DOHH2 (cell line): ENCODE data around the gene NEURL3.

Experiments used
- H3F3A ChIP-seq: fragments of 200-600 bp; sonication (generic), shearing (Covaris generic); 2 replicates; pipeline ENCODE4 v1.6.0; 2016; ENCODE audit warnings: antibody characterized with exemption, mild to moderate bottlenecking; ENCODE audit not compliant: control insufficient read depth, insufficient read depth
- H3K27ac ChIP-seq: fragments of 200-600 bp; sonication (generic); 2 replicates; pipeline ENCODE4 v1.5.1; 2014; ENCODE audit warnings: low read depth, mild to moderate bottlenecking, low read length, moderate library complexity
- H3K27me3 ChIP-seq: fragments of 200-600 bp; sonication (generic); 2 replicates; pipeline ENCODE4 v1.6.1; 2014; ENCODE audit warnings: mild to moderate bottlenecking, low read length, mixed read lengths; ENCODE audit not compliant: control insufficient read depth
- H3K36me3 ChIP-seq: fragments of 200-600 bp; sonication (generic); 2 replicates; pipeline ENCODE4 v1.6.1; 2014; ENCODE audit warnings: mild to moderate bottlenecking, low read length, moderate library complexity, mixed read lengths; ENCODE audit not compliant: control insufficient read depth
- H3K4me1 ChIP-seq: fragments of 200-600 bp; sonication (generic); 2 replicates; pipeline ENCODE4 v1.6.1; 2014; ENCODE audit warnings: mild to moderate bottlenecking, low read length, mixed read lengths; ENCODE audit not compliant: control insufficient read depth
- H3K4me2 ChIP-seq: fragments of 200-600 bp; sonication (generic); 2 replicates; pipeline ENCODE4 v1.6.0; 2014; ENCODE audit warnings: mild to moderate bottlenecking, low read length, moderate library complexity
- H3K4me3 ChIP-seq: fragments of 200-600 bp; sonication (generic); 2 replicates; pipeline ENCODE4 v1.5.1; 2014; ENCODE audit warnings: mild to moderate bottlenecking, low read length, mixed read lengths
- H3K79me2 ChIP-seq: fragments of 200-600 bp; sonication (generic); 2 replicates; pipeline ENCODE4 v1.6.1; 2014; ENCODE audit warnings: mild to moderate bottlenecking, low read length, mixed read lengths; ENCODE audit not compliant: control insufficient read depth
- H3K9me2 ChIP-seq: fragments of 200-600 bp; sonication (generic); replicated peaks from 2 replicates; pipeline ENCODE4 v1.6.1; 2014; ENCODE audit warnings: mild to moderate bottlenecking, low read length, mixed read lengths; ENCODE audit not compliant: control insufficient read depth
- H3K9me3 ChIP-seq: fragments of 200-600 bp; sonication (generic); 2 replicates; pipeline ENCODE4 v1.6.1; 2014; ENCODE audit warnings: antibody characterized with exemption, low read length, mixed read lengths; ENCODE audit not compliant: control insufficient read depth, insufficient read depth
- H4K20me1 ChIP-seq: fragments of 200-600 bp; sonication (generic); 2 replicates; pipeline ENCODE4 v1.6.0; 2014; ENCODE audit warnings: low read depth, mild to moderate bottlenecking, antibody characterized with exemption, low read length, moderate library complexity; ENCODE audit not compliant: control insufficient read depth, insufficient read depth
- EZH2phosphoT487 ChIP-seq: fragments of 200-600 bp; sonication (generic); IDR thresholded peaks from 2 replicates; pipeline ENCODE4 v1.6.1; 2017; ENCODE audit warnings: borderline replicate concordance, mild to moderate bottlenecking, antibody characterized with exemption, low read length, moderate library complexity, mixed read lengths
- TF ChIP-seq, protein P1 (sequence below): fragments of 200-600 bp; sonication (generic); IDR thresholded peaks from one replicate; pipeline ENCODE4 v1.5.1; 2014; ENCODE audit warnings: antibody characterized with exemption, mild to moderate bottlenecking, low read depth, low read length; ENCODE audit not compliant: poor library complexity, severe bottlenecking

The NEURL3 gene

DNA sequence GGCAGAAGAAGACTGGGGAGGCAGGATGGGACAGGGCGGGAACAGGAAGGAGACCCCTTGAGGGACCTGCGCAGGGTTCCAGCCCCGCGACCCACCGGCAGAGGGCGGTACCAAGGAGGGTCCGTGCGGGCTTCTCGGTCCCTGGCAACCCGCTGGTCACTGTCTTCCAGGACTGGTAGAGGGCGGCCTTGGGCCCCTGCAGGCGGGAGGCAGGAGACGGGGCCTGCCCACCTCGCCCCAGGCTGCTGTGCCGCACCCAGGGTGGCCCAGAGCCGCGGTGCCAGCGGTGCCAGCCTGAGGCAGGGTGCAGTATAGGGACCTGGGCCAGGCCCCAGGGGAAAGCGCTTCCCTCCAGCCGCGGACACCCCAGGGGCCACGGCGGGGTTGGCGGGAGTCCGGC is 34.5 kb downstream of the NEURL3 start:
- Histone ChIP-seq H4K20me1 (no peaks in the 10 kb centered on the region), H3F3A (no peaks in the 10 kb centered on the region), H3K4me2 (0 out of 2 replicates have a peak overlapping the region, but pooled peaks have one; percentile 12), H3K36me3 (no peaks in the 10 kb centered on the region), H3K79me2 (no peaks in the 10 kb centered on the region), H3K9me3 (no peaks in the 10 kb centered on the region), H3K9me2 (no peaks in the 10 kb centered on the region), H3K4me1 (peaks cover 7% of the 10 kb centered on the region), H3K27ac (no peak overlapping the region), H3K4me3 (no peak overlapping the region), H3K27me3 (no peaks in the 10 kb centered on the region; the same call in 1 of the 2 replicates)
- TF ChIP-seq, protein P1, sequence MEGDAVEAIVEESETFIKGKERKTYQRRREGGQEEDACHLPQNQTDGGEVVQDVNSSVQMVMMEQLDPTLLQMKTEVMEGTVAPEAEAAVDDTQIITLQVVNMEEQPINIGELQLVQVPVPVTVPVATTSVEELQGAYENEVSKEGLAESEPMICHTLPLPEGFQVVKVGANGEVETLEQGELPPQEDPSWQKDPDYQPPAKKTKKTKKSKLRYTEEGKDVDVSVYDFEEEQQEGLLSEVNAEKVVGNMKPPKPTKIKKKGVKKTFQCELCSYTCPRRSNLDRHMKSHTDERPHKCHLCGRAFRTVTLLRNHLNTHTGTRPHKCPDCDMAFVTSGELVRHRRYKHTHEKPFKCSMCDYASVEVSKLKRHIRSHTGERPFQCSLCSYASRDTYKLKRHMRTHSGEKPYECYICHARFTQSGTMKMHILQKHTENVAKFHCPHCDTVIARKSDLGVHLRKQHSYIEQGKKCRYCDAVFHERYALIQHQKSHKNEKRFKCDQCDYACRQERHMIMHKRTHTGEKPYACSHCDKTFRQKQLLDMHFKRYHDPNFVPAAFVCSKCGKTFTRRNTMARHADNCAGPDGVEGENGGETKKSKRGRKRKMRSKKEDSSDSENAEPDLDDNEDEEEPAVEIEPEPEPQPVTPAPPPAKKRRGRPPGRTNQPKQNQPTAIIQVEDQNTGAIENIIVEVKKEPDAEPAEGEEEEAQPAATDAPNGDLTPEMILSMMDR: peak; percentile 57
- no peak for TF ChIP-seq EZH2phosphoT487

DNA sequence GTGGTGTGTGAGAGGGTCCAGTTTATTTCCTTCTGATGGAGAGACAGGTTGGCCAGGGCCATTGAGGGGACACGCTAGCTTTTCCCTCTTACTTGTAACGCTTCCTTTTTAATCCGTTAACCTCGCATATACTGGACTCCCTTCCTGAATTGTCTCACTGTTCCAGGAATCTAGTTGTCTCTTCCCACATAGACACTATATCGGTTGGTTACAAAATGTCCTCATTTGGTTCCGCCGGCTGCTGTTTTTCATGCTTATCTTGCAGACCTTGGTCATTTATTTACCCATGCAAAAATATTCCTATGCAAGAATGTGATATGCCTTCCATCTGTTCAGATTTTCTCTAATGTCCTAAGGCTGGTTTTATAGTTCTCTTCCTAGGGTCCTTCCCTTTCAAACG is 35.0 kb downstream of the NEURL3 start:
- Histone ChIP-seq H3K36me3 (no peaks in the 10 kb centered on the region), H3K4me3 (no peak overlapping the region), H3K4me1 (peaks cover 4% of the 10 kb centered on the region), H3K27me3 (no peaks in the 10 kb centered on the region; the same call in 1 of the 2 replicates), H4K20me1 (no peaks in the 10 kb centered on the region), H3K9me2 (no peaks in the 10 kb centered on the region), H3K79me2 (no peaks in the 10 kb centered on the region), H3K9me3 (no peaks in the 10 kb centered on the region), H3F3A (no peaks in the 10 kb centered on the region), H3K4me2 (0 out of 2 replicates have a peak overlapping the region, but pooled peaks have one; percentile 12), H3K27ac (no peak overlapping the region)
- TF ChIP-seq EZH2phosphoT487: no peak
- TF ChIP-seq, protein P1: no peak

DNA sequence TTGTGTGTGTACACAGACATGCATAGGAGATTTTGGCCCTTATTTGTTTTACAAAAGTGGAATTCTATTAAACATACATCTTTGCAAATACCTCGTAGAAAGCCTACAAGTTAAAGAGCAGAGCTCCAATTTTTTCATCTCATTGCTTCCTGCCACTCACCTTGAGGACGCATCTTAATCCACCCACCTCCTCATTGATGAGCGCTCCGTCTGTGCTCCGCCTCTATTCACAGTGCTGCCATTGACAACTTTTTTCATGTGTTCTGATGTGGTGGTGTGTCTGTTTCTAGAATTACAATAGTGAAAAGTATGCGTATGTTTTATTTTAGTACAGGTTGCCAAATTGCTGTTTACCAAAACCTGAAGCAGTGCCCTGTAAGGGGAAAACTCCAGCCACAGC is 36.3 kb downstream of the NEURL3 start:
- TF ChIP-seq EZH2phosphoT487: no peak
- TF ChIP-seq, protein P1: no peak
- H3K27me3 ChIP-seq: no peaks in the 10 kb centered on the region; the same call in 1 of the 2 replicates
- no peaks in the 10 kb centered on the region for H3F3A ChIP-seq
- no peaks in the 10 kb centered on the region for H3K79me2 ChIP-seq
- no peak overlapping the region for H3K27ac ChIP-seq
- H4K20me1 ChIP-seq: no peaks in the 10 kb centered on the region
- H3K4me1 ChIP-seq: no peaks in the 10 kb centered on the region
- no peaks in the 10 kb centered on the region for H3K9me2 ChIP-seq
- no peaks in the 10 kb centered on the region for H3K36me3 ChIP-seq
- no peak overlapping the region for H3K4me3 ChIP-seq
- no peak overlapping the region for H3K4me2 ChIP-seq
- no peaks in the 10 kb centered on the region for H3K9me3 ChIP-seq

DNA sequence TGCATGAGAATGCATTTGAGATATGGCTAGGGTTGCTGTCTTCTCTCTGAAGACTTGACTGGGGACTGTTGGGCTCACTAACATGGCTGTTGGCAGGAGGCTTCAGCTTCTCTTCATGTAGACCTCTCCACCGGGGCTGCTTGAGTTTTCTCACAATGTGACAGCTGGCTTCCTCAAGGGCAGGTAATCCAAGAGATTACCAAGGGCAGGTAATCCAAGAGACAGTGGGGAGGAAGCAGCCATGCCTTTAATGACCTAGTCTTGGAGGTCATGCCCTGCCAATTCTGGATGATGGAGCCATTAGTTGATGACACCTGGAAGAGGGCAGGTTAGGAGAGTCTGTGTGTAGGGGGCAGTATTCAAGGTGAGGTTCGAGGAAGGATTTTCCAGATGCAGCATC is 40.5 kb downstream of the NEURL3 start:
- Histone ChIP-seq H3F3A (no peaks in the 10 kb centered on the region), H3K4me2 (no peak overlapping the region), H3K27me3 (no peaks in the 10 kb centered on the region; the same call in 1 of the 2 replicates), H3K79me2 (no peaks in the 10 kb centered on the region), H4K20me1 (no peaks in the 10 kb centered on the region), H3K9me3 (no peaks in the 10 kb centered on the region), H3K36me3 (no peaks in the 10 kb centered on the region), H3K27ac (no peak overlapping the region), H3K9me2 (no peaks in the 10 kb centered on the region), H3K4me1 (no peaks in the 10 kb centered on the region), H3K4me3 (no peak overlapping the region)
- TF ChIP-seq, protein P1: no peak
- TF ChIP-seq EZH2phosphoT487: no peak
